ENCODE results near the gene LACRT. TPM values are rescaled to one million over a fixed set of nuclear protein-coding genes. Genes with fewer than 3 reads are reported as not detected.

The LACRT gene
- total and polyA plus RNA-seq, 2 of the 4 experiments (the other 2 are of a cell fraction) = not detected

- H3K18ac ChIP-seq (ENCODE audit: low read depth, low read length) = no peak overlapping the region
- H2AK9ac ChIP-seq (replicated peaks; ENCODE audit: low read depth, low read length, poor library complexity) = no peak overlapping the region
- H4K20me1 ChIP-seq (ENCODE audit: insufficient read depth, low read length) = no peaks in the 10 kb centered on the region
- no peak overlapping the region for H2BK5ac ChIP-seq (ENCODE audit: low read depth, low read length, poor library complexity, severe bottlenecking)
- dilution Hi-C loops (cut with HindIII; ENCODE audit: low sequenced_read_pairs, unreplicated experiment) (no loop called here), in situ Hi-C loops (cut with MboI; ENCODE audit: low sequenced_read_pairs) (no loop called here), intact Hi-C loops (cut with micrococcal nuclease) (no loop called here)
- ATAC-seq (ENCODE audit: low read depth) (no peak), DNase-seq (no peak)
- WGBS, 2 experiments (ENCODE audit: extremely low coverage in 2 of 2, insufficient read length in 1 of 2) = 0% methylated on average over 1 of the region's 1 CpG; no CpG with 5 or more reads in 1 of the 2 experiments
- H3K27ac ChIP-seq (ENCODE audit: insufficient read depth, low read length) = no peak overlapping the region
- H3K9me3 ChIP-seq (ENCODE audit: control insufficient read depth, insufficient read depth, low read length) = no peaks in the 10 kb centered on the region
- CTCF ChIA-PET = no interaction called here
- no peak overlapping the region for H2BK120ac ChIP-seq (ENCODE audit: low read depth, low read length)
- no peaks in the 10 kb centered on the region for H3K9me1 ChIP-seq (ENCODE audit: insufficient read depth, low read length)
- TF ChIP-seq RCOR1 (IDR thresholded peaks at IDR 0.05; ENCODE audit: insufficient replicate concordance, low read length) (no peak), POLR2A (IDR thresholded peaks at IDR 0.05; ENCODE audit: low read depth, low read length) (no peak), MAZ (IDR thresholded peaks at IDR 0.05; ENCODE audit: borderline replicate concordance, low read depth, low read length) (no peak), CEBPB (IDR thresholded peaks at IDR 0.05; ENCODE audit: low read depth, low read length) (no peak), CHD1 (IDR thresholded peaks at IDR 0.05; ENCODE audit: low read depth, low read length) (no peak), MAFK (IDR thresholded peaks at IDR 0.05; ENCODE audit: low read depth, low read length) (no peak), NFE2L2 (IDR thresholded peaks at IDR 0.05; ENCODE audit: low read depth, low read length) (no peak), BHLHE40 (IDR thresholded peaks at IDR 0.05; ENCODE audit: low read depth, low read length) (no peak), SMC3 (IDR thresholded peaks at IDR 0.05; ENCODE audit: low read depth, low read length) (no peak), ELK1 (IDR thresholded peaks at IDR 0.05; ENCODE audit: borderline replicate concordance, low read depth, low read length) (no peak), RAD21 (IDR thresholded peaks at IDR 0.05; ENCODE audit: low read length) (no peak), MXI1 (IDR thresholded peaks at IDR 0.05; ENCODE audit: borderline replicate concordance, low read depth, low read length) (no peak), CTCF (conservative IDR thresholded peaks at IDR 0.05; ENCODE audit: low read depth, low read length) (no peak), RFX5 (IDR thresholded peaks at IDR 0.05; ENCODE audit: low read depth, low read length) (no peak), FOS (IDR thresholded peaks at IDR 0.05; ENCODE audit: low read depth, low read length) (no peak), USF2 (IDR thresholded peaks at IDR 0.05; ENCODE audit: low read depth, low read length) (no peak)
- peaks cover 4% of the 10 kb centered on the region for H3K27me3 ChIP-seq (ENCODE audit: control insufficient read depth, insufficient read depth, low read length)
- H3K23ac ChIP-seq (ENCODE audit: low read depth, low read length) = no peak overlapping the region
- H2AFZ ChIP-seq (replicated peaks; ENCODE audit: low read length, poor library complexity) = no peak overlapping the region
- no TSS peak for BruUV-seq (replicated peaks)
- H3K56ac ChIP-seq (ENCODE audit: extremely low read depth, insufficient read depth, low read length) = no peak overlapping the region
- H2BK20ac ChIP-seq (ENCODE audit: low read depth, low read length) = no peak overlapping the region
- POLR2A ChIA-PET (ENCODE audit: unreplicated experiment) = no interaction called here
- no peak overlapping the region for H2BK15ac ChIP-seq (ENCODE audit: low read depth, low read length)
- no peak overlapping the region for H3K4me2 ChIP-seq (ENCODE audit: low read depth, low read length)
- H3K9ac ChIP-seq (ENCODE audit: low read depth, low read length) = no peak overlapping the region
- H4K8ac ChIP-seq (ENCODE audit: low read depth in 2 of 2, low read length in 2 of 2) = no peak overlapping the region
- H3K79me1 ChIP-seq (ENCODE audit: low read depth in 1 of 2, low read length in 2 of 2) = no peaks in the 10 kb centered on the region
- H3K4ac ChIP-seq (ENCODE audit: low read depth, low read length) = no peak overlapping the region
- no peaks in the 10 kb centered on the region for H3K36me3 ChIP-seq (ENCODE audit: control insufficient read depth, insufficient read depth, low read length)
- no peak overlapping the region for H4K91ac ChIP-seq (ENCODE audit: insufficient read depth, low read depth, low read length)
- H3K14ac ChIP-seq (replicated peaks; ENCODE audit: low read depth, low read length) = no peak overlapping the region
- H3K4me1 ChIP-seq (ENCODE audit: control insufficient read depth, insufficient read depth, low read length) = no peaks in the 10 kb centered on the region
- H4K5ac ChIP-seq (ENCODE audit: low read depth, low read length) = no peak overlapping the region
- H2AK5ac ChIP-seq (ENCODE audit: low read depth, low read length) = no peak overlapping the region
- H3K4me3 ChIP-seq (ENCODE audit: insufficient read depth, low read depth, low read length) = no peak overlapping the region
Observed at GRCh38 chr12:54612225-54612750, 22.4 kb downstream of the LACRT start.
